ENCODE results near the gene DCDC2B. TPM values are rescaled to one million over a fixed set of nuclear protein-coding genes. Genes with fewer than 3 reads are reported as not detected.

DCDC2B gene
- total and polyA plus RNA-seq, 2 of the 13 experiments (the other 11 are each of a cell fraction or from before 2014, with no cell fraction given): not detected

DNA sequence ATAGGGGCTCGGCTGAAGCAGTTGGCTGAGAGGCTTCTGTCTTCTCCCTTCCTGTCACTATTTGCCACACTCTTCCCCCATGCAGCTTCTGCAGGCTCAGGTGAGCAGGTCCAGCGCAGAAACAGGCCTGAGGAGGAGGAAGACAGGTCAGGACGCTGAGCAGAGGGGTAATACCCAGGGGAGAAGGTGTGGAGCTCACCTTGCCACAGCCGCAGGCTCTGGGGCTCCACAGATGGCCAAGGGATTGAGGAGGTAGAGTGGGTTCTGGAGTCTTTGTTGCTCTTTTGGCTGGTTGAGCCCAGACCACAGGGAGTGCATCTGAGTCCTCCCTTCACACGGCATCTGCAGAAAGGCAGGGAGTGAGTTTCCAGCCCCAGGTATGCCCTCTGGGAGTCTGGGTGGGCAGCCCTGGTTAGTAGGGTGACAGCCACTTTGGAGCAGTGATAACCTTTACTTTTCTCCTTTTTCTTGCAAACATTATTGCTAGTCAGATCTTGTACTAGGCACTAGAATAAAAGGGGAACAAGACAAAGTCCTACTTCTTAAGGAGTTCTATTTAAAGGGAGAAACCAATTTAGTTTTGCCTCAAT lies 23.0 kb downstream of the DCDC2B start:
- Histone ChIP-seq H3K27ac (ENCODE audit: extremely low read length, insufficient read depth, low read length) (no peak overlapping the region), H3K79me2 (ENCODE audit: insufficient read depth, low read length) (no peaks in the 10 kb centered on the region), H3K9me3 (ENCODE audit: low read length) (no peaks in the 10 kb centered on the region), H3K27me3 (ENCODE audit: control insufficient read depth in 1 of 2, insufficient read depth in 2 of 2, low read length in 2 of 2) (no peaks in the 10 kb centered on the region), H3K4me3 (replicated peaks in 1 of 3; ENCODE audit: insufficient read depth in 1 of 3, low read depth in 2 of 3, low read length in 3 of 3) (no peak overlapping the region), H3K4me2 (ENCODE audit: low read depth, low read length) (no peak overlapping the region), H3K4me1 (ENCODE audit: insufficient read depth, low read length) (peaks cover 14% of the 10 kb centered on the region), H2AFZ (ENCODE audit: low read length) (no peak overlapping the region), H4K20me1 (ENCODE audit: insufficient read depth, low read length) (no peaks in the 10 kb centered on the region), H3K9ac (ENCODE audit: insufficient read depth, low read depth, low read length) (no peak overlapping the region), H3K36me3 (replicated peaks in 1 of 2; ENCODE audit: control insufficient read depth in 1 of 2, insufficient read depth in 2 of 2, low read length in 2 of 2) (peaks cover 18 to 34% of the 10 kb centered on the region in 2 experiments)
- POLR2A ChIA-PET: interaction anchor here (0.6 to 2.6 kb wide), 3 partner anchors 10 to 159 kb away, joined by 3 to 8 read pairs (median 4); partner anchors contain the start of genes LCK and TMEM39B
- FAIRE-seq: no peak
- CTCF ChIA-PET (ENCODE audit: low intra/inter-chr PET ratio, low total read pairs): no interaction called here
- TF ChIP-seq POLR2A (IDR thresholded peaks at IDR 0.05; ENCODE audit: insufficient read depth in 1 of 2, low read depth in 2 of 2, low read length in 2 of 2): peak in 1 of 2 experiments; percentile 40; a peak in 1 of 4 replicates
- TF ChIP-seq ZC3H13 (CRISPR knock-in tag; IDR thresholded peaks at IDR 0.05): 0 out of 2 replicates have a peak, but pooled peaks have one; percentile 35
- TF ChIP-seq, protein P1, sequence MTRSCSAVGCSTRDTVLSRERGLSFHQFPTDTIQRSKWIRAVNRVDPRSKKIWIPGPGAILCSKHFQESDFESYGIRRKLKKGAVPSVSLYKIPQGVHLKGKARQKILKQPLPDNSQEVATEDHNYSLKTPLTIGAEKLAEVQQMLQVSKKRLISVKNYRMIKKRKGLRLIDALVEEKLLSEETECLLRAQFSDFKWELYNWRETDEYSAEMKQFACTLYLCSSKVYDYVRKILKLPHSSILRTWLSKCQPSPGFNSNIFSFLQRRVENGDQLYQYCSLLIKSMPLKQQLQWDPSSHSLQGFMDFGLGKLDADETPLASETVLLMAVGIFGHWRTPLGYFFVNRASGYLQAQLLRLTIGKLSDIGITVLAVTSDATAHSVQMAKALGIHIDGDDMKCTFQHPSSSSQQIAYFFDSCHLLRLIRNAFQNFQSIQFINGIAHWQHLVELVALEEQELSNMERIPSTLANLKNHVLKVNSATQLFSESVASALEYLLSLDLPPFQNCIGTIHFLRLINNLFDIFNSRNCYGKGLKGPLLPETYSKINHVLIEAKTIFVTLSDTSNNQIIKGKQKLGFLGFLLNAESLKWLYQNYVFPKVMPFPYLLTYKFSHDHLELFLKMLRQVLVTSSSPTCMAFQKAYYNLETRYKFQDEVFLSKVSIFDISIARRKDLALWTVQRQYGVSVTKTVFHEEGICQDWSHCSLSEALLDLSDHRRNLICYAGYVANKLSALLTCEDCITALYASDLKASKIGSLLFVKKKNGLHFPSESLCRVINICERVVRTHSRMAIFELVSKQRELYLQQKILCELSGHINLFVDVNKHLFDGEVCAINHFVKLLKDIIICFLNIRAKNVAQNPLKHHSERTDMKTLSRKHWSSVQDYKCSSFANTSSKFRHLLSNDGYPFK (CRISPR knock-in tag; IDR thresholded peaks at IDR 0.05; ENCODE audit: borderline replicate concordance): no peak
- in situ Hi-C loops (cut with HindIII; ENCODE audit: extremely low pct_ligation_motif_present, low pct_unique_long_range_greater_than_20kb): no loop called here
- DNase-seq (ENCODE audit: low spot score): no peak
- ATAC-seq: no peak
- intact Hi-C loops (cut with micrococcal nuclease; ENCODE audit: unreplicated experiment): no loop called here
- BruUV-seq (replicated peaks): no TSS peak
- 98% methylated on average over 4 of the region's 5 CpGs for WGBS (ENCODE audit: low lambda C conversion rate)
